HCT116 (cell line): ENCODE measurements around the gene SBF2. TPM values are rescaled to one million over a fixed set of nuclear protein-coding genes. Genes with fewer than 3 reads are reported as not detected.

ENCODE experiments used
- ATAC-seq: fragments of 200-7000 bp; cut with Tn5 transposase; 2 replicates; pipeline ENCODE4 v1.9.1; 2020; ENCODE audit warnings: mild to moderate bottlenecking, moderate library complexity
- BruUV-seq: library from RNA; stranded (reverse); fragments of 400-500 nt; replicated peaks from 2 replicates; lab custom pipeline; 2021; lab: Mats Ljungman, UMichigan
- CTCF ChIA-PET: fragments of 300-600 bp; sonication (Branson Sonifier 250); formaldehyde crosslinking; loops from one replicate; lab custom pipeline; 2021; ENCODE audit warnings: antibody characterized with exemption; lab: Charles Lee
- POLR2A ChIA-PET: fragments of 300-600, 350-600 bp; sonication (Branson Sonifier 250); formaldehyde crosslinking; loops from one replicate; lab custom pipeline; 2021; ENCODE audit warnings: antibody characterized with exemption; lab: Charles Lee
- RAD21 ChIA-PET, 2 experiments: fragments of 300-600 bp; sonication (Branson Sonifier 250); formaldehyde crosslinking; loops; one replicate each; lab custom pipeline; 2023; ENCODE audit warnings: low total read pairs in 2 of 2; ENCODE audit not compliant: uncharacterized antibody in 2 of 2, unreplicated experiment in 2 of 2, low non-redundant PET in 1 of 2; lab: Charles Lee
- DNase-seq: peaks from one replicate; pipeline ENCODE4 v3.0.0-alpha.2; 2010; ENCODE audit warnings: low read depth, low spot score
- H2AFZ ChIP-seq: fragments of 200-600 bp; shearing (Covaris generic), sonication (generic); 2 replicates; pipeline ENCODE4 v1.6.1; 2017; ENCODE audit warnings: low read depth, mixed run types, mixed read lengths, antibody characterized with exemption, low read length; ENCODE audit not compliant: poor library complexity, severe bottlenecking
- H3K27ac ChIP-seq: 2 replicates; pipeline ENCODE4 v1.5.1; 2012; ENCODE audit warnings: low read depth, low read length
- H3K27me3 ChIP-seq: fragments of 200-600 bp; sonication (generic); 2 replicates; pipeline ENCODE4 v1.6.1; 2016; ENCODE audit warnings: mixed run types, low read length, mixed read lengths; ENCODE audit not compliant: insufficient read depth
- H3K36me3 ChIP-seq, 2 experiments: fragments of 200-500 bp in 1 of 2; fragments of 200-600 bp in 1 of 2; sonication (Bioruptor generic) in 1 of 2; sonication (generic) in 1 of 2; 2 replicates each; pipeline versions ENCODE4 v1.5.1 to v1.6.1; 2014 to 2016; ENCODE audit warnings: low read length in 2 of 2, inconsistent platforms in 1 of 2, mixed read lengths in 1 of 2, mixed run types in 1 of 2; ENCODE audit not compliant: insufficient read depth in 2 of 2, control insufficient read depth in 1 of 2
- H3K4me1 ChIP-seq, 2 experiments: fragments of 200-600 bp in 1 of 2; sonication (generic) in 1 of 2; 2 replicates each; pipeline versions ENCODE4 v1.5.1 to v1.6.1; 2012 to 2017; ENCODE audit warnings: low read length in 2 of 2, inconsistent platforms in 1 of 2, mild to moderate bottlenecking in 1 of 2, mixed read lengths in 1 of 2, mixed run types in 1 of 2, moderate library complexity in 1 of 2; ENCODE audit not compliant: insufficient read depth in 2 of 2, control insufficient read depth in 1 of 2
- H3K4me2 ChIP-seq: fragments of 200-600 bp; sonication (generic); 2 replicates; pipeline ENCODE4 v1.6.1; 2017; ENCODE audit warnings: mixed run types, low read length, mixed read lengths
- H3K4me3 ChIP-seq, 2 experiments: fragments of 200-600 bp in 1 of 2; sonication (generic) in 1 of 2; replicated peaks in 1 of 2; 2 replicates each; pipeline ENCODE4 v1.5.1; 2011 to 2016; ENCODE audit warnings: low read length in 2 of 2, control low read depth in 1 of 2, low read depth in 1 of 2, mild to moderate bottlenecking in 1 of 2, mixed read lengths in 1 of 2, mixed run types in 1 of 2
- H3K79me2 ChIP-seq: fragments of 200-600 bp; sonication (generic); 2 replicates; pipeline ENCODE4 v1.6.1; 2017; ENCODE audit warnings: mild to moderate bottlenecking, mixed run types, low read length, moderate library complexity, mixed read lengths; ENCODE audit not compliant: insufficient read depth
- H3K9ac ChIP-seq: fragments of 200-600 bp; sonication (generic); 2 replicates; pipeline ENCODE4 v1.6.1; 2016; ENCODE audit warnings: low read length, mixed read lengths
- H3K9me2 ChIP-seq: fragments of 200-600 bp; sonication (generic), shearing (Covaris generic); 2 replicates; pipeline ENCODE4 v1.6.1; 2017; ENCODE audit warnings: mixed run types, mild to moderate bottlenecking, moderate library complexity; ENCODE audit not compliant: insufficient read depth
- H3K9me3 ChIP-seq, 2 experiments: fragments of 200-500 bp in 1 of 2; fragments of 200-600 bp in 1 of 2; sonication (Bioruptor generic) in 1 of 2; sonication (generic) in 1 of 2; 2 replicates each; pipeline ENCODE4 v1.6.1; 2014 to 2017; ENCODE audit warnings: low read length in 2 of 2, mixed read lengths in 2 of 2, inconsistent platforms in 1 of 2, low read depth in 1 of 2, mild to moderate bottlenecking in 1 of 2, mixed run types in 1 of 2, moderate library complexity in 1 of 2; ENCODE audit not compliant: control insufficient read depth in 1 of 2, insufficient read depth in 1 of 2
- H4K20me1 ChIP-seq: fragments of 200-600 bp; sonication (generic), shearing (Covaris generic); 2 replicates; pipeline ENCODE4 v1.6.1; 2017; ENCODE audit warnings: mixed run types, mild to moderate bottlenecking, moderate library complexity; ENCODE audit not compliant: insufficient read depth
- CBX3 ChIP-seq: IDR thresholded peaks from 2 replicates; pipeline ENCODE4 v1.6.1; 2012; ENCODE audit warnings: low read depth
- POLR2A ChIP-seq: IDR thresholded peaks from 2 replicates; pipeline ENCODE4 v1.7.0; 2011; ENCODE audit warnings: borderline replicate concordance; ENCODE audit not compliant: insufficient read depth, insufficient read length; ENCODE audit errors: extremely low read depth
- RAD21 ChIP-seq: IDR thresholded peaks from 2 replicates; pipeline ENCODE4 v1.6.1; 2012; ENCODE audit warnings: low read depth, mild to moderate bottlenecking
- SP1 ChIP-seq: IDR thresholded peaks from 2 replicates; pipeline ENCODE4 v1.6.1; 2012; ENCODE audit warnings: low read depth
- TCF7L2 ChIP-seq: IDR thresholded peaks from 2 replicates; pipeline ENCODE4 v1.7.0; 2011; ENCODE audit warnings: borderline replicate concordance, inconsistent platforms; ENCODE audit not compliant: insufficient read depth, insufficient read length; ENCODE audit errors: extremely low read depth
- intact Hi-C: fragments of 100-400 bp; cut with micrococcal nuclease; formaldehyde crosslinking; loops from 2 replicates; pipeline ENCODE4 v1.10.0; 2022
- total RNA-seq: library from RNA; stranded (reverse); gene quantifications from one replicate; pipeline ENCODE4 v1.2.1, GENCODE V29; 2021; ENCODE audit not compliant: unreplicated experiment
- TF ChIP-seq, protein P1 (sequence below): IDR thresholded peaks from 2 replicates; pipeline ENCODE4 v1.6.1; 2012
- TF ChIP-seq, protein P2 (sequence below): IDR thresholded peaks from 2 replicates; pipeline ENCODE4 v1.6.1; 2011; ENCODE audit warnings: mild to moderate bottlenecking, low read length, moderate library complexity; ENCODE audit not compliant: insufficient replicate concordance; ENCODE audit errors: extremely low read depth
- TF ChIP-seq, protein P3 (sequence below): IDR thresholded peaks from 2 replicates; pipeline ENCODE4 v1.6.1; 2012; ENCODE audit warnings: low read depth

Gene SBF2
- total RNA-seq, 1 experiment from 2014 or later: 35.0 TPM

DNA sequence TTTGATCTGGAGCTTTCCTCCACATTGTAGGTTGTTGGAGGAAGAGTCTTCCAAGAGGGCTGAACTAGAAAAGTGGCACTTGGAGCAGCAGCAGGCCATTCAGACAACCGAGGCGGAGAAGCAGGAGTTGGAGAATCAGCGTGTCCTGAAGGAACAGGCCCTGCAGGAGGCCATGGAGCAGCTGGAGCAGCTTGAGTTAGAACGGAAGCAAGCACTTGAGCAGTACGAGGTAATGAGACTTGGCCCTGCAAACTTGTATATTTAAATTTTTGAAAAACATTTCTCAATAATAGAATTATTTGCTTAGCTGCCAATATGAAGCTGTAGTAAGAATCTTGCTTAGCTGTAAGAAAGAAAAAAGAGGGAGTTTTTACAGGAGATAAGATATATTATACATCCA is 546.2 kb downstream of the SBF2 start:
- H3K9me3 ChIP-seq: no peaks in the 10 kb centered on the region
- TF ChIP-seq, protein P1, sequence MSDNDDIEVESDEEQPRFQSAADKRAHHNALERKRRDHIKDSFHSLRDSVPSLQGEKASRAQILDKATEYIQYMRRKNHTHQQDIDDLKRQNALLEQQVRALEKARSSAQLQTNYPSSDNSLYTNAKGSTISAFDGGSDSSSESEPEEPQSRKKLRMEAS: no peak
- TF ChIP-seq, protein P2, sequence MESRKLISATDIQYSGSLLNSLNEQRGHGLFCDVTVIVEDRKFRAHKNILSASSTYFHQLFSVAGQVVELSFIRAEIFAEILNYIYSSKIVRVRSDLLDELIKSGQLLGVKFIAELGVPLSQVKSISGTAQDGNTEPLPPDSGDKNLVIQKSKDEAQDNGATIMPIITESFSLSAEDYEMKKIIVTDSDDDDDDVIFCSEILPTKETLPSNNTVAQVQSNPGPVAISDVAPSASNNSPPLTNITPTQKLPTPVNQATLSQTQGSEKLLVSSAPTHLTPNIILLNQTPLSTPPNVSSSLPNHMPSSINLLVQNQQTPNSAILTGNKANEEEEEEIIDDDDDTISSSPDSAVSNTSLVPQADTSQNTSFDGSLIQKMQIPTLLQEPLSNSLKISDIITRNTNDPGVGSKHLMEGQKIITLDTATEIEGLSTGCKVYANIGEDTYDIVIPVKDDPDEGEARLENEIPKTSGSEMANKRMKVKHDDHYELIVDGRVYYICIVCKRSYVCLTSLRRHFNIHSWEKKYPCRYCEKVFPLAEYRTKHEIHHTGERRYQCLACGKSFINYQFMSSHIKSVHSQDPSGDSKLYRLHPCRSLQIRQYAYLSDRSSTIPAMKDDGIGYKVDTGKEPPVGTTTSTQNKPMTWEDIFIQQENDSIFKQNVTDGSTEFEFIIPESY: no peak
- no peak for TF ChIP-seq SP1
- TF ChIP-seq RAD21: no peak
- TF ChIP-seq CBX3: no peak
- TF ChIP-seq TCF7L2: no peak
- TF ChIP-seq, protein P3, sequence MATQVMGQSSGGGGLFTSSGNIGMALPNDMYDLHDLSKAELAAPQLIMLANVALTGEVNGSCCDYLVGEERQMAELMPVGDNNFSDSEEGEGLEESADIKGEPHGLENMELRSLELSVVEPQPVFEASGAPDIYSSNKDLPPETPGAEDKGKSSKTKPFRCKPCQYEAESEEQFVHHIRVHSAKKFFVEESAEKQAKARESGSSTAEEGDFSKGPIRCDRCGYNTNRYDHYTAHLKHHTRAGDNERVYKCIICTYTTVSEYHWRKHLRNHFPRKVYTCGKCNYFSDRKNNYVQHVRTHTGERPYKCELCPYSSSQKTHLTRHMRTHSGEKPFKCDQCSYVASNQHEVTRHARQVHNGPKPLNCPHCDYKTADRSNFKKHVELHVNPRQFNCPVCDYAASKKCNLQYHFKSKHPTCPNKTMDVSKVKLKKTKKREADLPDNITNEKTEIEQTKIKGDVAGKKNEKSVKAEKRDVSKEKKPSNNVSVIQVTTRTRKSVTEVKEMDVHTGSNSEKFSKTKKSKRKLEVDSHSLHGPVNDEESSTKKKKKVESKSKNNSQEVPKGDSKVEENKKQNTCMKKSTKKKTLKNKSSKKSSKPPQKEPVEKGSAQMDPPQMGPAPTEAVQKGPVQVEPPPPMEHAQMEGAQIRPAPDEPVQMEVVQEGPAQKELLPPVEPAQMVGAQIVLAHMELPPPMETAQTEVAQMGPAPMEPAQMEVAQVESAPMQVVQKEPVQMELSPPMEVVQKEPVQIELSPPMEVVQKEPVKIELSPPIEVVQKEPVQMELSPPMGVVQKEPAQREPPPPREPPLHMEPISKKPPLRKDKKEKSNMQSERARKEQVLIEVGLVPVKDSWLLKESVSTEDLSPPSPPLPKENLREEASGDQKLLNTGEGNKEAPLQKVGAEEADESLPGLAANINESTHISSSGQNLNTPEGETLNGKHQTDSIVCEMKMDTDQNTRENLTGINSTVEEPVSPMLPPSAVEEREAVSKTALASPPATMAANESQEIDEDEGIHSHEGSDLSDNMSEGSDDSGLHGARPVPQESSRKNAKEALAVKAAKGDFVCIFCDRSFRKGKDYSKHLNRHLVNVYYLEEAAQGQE: no peak
- no peak for TF ChIP-seq POLR2A
- POLR2A ChIA-PET: interaction anchor here (0.7 kb wide), 1 partner anchor 12 kb away, joined by 3 read pairs; no protein-coding TSS in a partner anchor

More for the DNA sequence above, 546.2 kb downstream of the SBF2 start:
- Histone ChIP-seq H4K20me1 (no peaks in the 10 kb centered on the region), H3K9ac (no peak overlapping the region), H3K27me3 (no peaks in the 10 kb centered on the region), H3K4me2 (no peak overlapping the region), H3K4me1 (peaks cover 3 to 4% of the 10 kb centered on the region in 2 experiments; a peak in 3 of 4 replicates), H3K4me3 (no peak overlapping the region), H3K27ac (no peak overlapping the region), H2AFZ (no peak overlapping the region), H3K36me3 (no peaks in the 10 kb centered on the region), H3K79me2 (no peaks in the 10 kb centered on the region), H3K9me2 (no peaks in the 10 kb centered on the region)
- RAD21 ChIA-PET: interaction anchor here (0.6 to 1.9 kb wide), 6 partner anchors 12 to 240 kb away, joined by 3 to 5 read pairs (median 3); no protein-coding TSS in a partner anchor
- intact Hi-C loops: loop anchor here (1.0 to 2.0 kb wide), 2 partner anchors 135 to 213 kb away; no protein-coding TSS in a partner anchor
- CTCF ChIA-PET: interaction anchor here (0.6 to 3.6 kb wide), 15 partner anchors 10 to 1501 kb away, joined by 3 to 25 read pairs (median 4); partner anchors contain the start of gene ADM
- ATAC-seq (no peak), DNase-seq (no peak)
- no TSS peak for BruUV-seq
